ENCODE results near the gene DHX40.
"Not testable (repeated sequence)": the region's sequence is repeated elsewhere in the genome, so short reads cannot be mapped to it uniquely, and the experiment has no call there.

Gene DHX40

GRCh38 chr17:59558039-59558438, 7.4 kb upstream of the DHX40 start:
- in situ Hi-C loops (cut with MboI; ENCODE audit: low sequenced_read_pairs) = no loop called here

- in situ Hi-C loops (cut with MboI; ENCODE audit: low sequenced_read_pairs) = no loop called here
These were observed 6.5 kb upstream of the DHX40 start for GRCh38 chr17:59558953-59559352.

GRCh38 chr17:59561042-59561441, 4.4 kb upstream of the DHX40 start:
- in situ Hi-C loops (cut with MboI; ENCODE audit: low sequenced_read_pairs) = no loop called here

DNA sequence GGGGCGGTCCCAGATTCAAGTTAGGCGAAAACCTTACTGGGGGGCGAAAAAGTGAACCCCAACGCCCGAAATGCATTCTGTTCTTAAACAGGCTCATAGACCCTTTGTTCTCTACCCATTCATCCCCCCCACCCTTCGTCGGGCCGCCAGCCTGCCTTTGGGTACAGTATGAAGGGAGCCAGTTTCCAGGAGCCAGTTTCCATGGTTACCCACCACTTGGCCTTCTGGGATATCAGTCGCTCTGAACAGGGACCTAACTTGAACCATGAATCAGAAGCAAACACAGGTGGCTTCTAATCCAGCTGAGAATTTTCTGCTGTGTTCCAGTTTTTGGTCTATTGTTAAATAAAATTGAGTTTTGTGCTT, 532 bp downstream of the DHX40 start:
- in situ Hi-C loops (cut with MboI; ENCODE audit: low sequenced_read_pairs) = no loop called here

DNA sequence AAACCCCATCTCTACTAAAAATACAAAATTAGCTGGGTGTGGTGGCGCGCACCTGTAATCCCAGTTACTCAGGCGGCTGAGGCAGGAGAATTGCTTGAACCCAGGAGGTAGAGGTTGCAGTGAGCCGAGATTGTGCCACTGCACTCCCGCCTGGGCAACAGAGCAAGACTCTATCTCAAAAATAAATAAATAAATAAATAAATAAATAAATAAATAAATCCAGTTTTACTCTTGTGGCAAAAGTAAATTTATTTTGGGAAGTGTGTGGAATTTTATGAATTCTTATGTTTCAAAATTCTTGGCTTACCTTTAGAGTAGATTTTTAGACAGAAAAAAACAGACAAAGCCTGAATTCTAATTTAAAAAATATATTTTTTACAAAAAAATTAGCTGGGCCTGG, 3.7 kb downstream of the DHX40 start:
- in situ Hi-C loops (cut with MboI; ENCODE audit: low sequenced_read_pairs) = not testable (repeated sequence)

GRCh38 chr17:59572301-59572924, 7.0 kb downstream of the DHX40 start:
- in situ Hi-C loops (cut with MboI; ENCODE audit: low sequenced_read_pairs) = no loop called here

DNA sequence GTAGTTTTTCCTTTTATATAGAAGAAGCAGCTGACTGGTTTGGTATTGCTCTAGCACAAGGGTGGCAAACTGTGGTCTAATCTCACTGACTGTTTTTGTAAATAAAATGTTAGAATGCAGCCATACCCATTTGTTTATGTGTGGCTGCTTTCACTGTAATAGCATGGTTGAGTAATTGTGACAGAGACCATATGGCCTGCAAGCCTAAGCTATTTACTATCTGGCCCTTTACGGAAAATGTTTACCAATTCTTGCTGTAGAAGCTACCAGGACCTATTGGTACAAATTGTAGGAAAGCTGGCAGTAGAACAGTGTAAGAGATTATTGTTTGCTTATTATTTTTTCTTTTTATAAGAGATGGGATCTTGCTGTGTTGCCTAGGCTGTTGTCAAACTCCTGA, 18.8 kb downstream of the DHX40 start:
- in situ Hi-C loops (cut with MboI; ENCODE audit: low sequenced_read_pairs) = not testable (repeated sequence)

DNA sequence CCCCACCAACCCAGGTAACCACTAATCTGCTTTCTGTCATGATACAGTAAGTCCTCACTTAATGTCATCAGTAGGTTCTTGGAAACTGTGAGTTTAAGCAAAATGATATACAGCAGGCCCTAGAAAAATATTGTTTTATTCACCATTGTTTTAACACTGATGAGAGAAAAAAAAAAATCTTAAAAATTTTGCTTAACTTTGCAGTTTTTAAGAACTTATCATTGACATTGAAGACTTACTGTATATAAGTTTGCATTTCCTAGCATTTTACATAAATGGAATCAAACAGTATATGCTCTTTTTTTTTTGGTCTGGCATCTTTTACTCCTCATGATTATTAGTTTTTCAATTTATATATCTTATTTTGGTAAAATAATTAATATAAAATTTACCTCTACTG, 34.8 kb downstream of the DHX40 start:
- in situ Hi-C loops (cut with MboI; ENCODE audit: low sequenced_read_pairs) = no loop called here

DNA sequence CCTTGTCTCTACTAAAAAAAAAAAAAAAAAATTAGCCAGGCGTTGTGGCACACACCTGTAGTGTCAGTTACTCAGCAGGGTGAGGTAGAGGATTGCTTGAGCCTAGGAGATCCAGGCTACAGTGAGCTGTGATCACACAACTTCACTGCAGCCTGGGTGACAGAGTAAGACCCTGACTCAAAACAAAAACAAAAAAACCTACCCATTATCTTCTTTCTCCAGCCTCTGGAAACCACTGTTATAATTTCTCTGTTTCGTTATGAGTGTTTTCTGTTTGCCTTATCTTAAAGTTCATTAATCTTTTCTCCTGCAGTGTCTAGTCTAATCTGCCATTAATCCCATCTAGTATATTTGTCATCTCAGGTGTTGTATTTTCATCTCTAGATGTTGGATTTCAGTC, 35.7 kb downstream of the DHX40 start:
- in situ Hi-C loops (cut with MboI; ENCODE audit: low sequenced_read_pairs) = no loop called here

GRCh38 chr17:59607061-59607460, 41.7 kb downstream of the DHX40 start:
- in situ Hi-C loops (cut with MboI; ENCODE audit: low sequenced_read_pairs) = no loop called here

DNA sequence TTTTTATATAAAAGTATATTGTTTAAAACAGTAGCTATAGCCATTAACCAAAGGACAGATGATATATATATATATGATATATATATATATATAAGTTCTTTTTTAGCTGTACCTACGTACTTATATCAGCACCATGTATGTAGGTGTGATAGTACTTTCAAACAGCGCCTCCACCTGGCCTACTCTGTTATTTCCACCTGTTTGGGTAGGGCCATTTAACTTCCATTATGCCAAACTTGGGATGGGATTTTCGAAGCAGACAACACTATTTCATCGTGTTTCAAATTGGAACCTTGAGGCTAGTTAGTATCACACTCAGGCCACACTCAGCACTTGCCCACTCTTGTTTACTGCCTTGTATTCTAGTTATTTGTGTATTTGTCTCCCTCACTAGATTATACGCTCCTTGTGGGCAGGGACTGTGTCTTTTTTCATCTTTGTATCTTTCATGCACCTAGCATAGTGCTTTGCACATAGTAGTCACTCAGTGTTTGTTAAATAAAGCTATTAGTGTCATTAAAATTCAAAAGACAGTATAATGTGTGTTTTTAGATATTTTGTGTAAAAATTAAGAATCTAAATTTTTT, 42.5 kb downstream of the DHX40 start:
- in situ Hi-C loops (cut with MboI; ENCODE audit: low sequenced_read_pairs) = no loop called here

GRCh38 chr17:59611503-59611902, 46.1 kb downstream of the DHX40 start:
- in situ Hi-C loops (cut with MboI; ENCODE audit: low sequenced_read_pairs) = no loop called here

GRCh38 chr17:59616253-59616920, 51.0 kb downstream of the DHX40 start:
- in situ Hi-C loops (cut with MboI; ENCODE audit: low sequenced_read_pairs) = no loop called here

DNA sequence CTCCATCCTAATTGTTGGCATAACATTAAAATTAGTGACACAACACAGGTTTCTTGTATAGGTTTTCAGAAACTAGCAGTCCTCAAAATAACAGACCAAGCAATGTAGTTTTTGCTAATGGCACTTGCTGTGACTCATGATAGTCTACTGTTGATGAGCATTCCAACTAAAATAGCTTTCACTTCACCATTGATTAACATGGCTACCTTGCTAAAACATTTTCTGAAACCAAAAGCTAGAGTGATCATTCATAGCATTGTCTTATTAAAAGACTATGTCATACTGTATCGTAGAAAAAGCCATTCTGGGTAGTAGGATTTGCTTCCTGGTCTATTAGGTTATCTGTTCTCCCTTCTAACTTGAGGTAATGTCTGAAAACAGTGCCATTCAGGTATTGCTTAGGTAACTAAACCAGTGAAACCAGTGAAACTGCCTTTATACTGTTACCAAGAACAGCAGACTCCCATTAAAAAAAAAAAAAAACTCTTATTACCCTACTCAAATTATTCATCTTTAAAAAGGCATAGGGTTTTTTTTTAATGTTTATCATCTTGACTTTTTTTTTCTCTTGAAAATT, 51.8 kb downstream of the DHX40 start:
- in situ Hi-C loops (cut with MboI; ENCODE audit: low sequenced_read_pairs) = no loop called here

GRCh38 chr17:59619035-59619297, 53.6 kb downstream of the DHX40 start:
- in situ Hi-C loops (cut with MboI; ENCODE audit: low sequenced_read_pairs) = no loop called here

- in situ Hi-C loops (cut with MboI; ENCODE audit: low sequenced_read_pairs) = no loop called here
These were observed 54.1 kb downstream of the DHX40 start, which contains the start of gene CLTC for GRCh38 chr17:59619298-59620063. CLTC (plus strand) TSS chr17:59619895; CDS start chr17:59620132, 237 bp downstream.

DNA sequence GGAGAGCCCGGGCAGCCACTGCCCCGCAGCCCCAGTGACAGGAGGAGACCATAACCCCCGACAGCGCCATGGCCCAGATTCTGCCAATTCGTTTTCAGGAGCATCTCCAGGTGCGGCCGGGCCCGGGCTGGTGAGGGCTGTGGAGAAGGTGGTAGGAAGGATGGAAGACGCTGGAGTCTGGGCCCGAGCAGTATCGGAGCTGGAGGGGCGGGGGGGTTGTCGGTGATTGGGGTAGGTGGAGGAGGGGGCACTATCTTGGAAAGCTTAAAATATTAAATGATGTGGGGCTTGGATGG, 54.6 kb downstream of the DHX40 start:
- in situ Hi-C loops (cut with MboI; ENCODE audit: low sequenced_read_pairs) = no loop called here

DNA sequence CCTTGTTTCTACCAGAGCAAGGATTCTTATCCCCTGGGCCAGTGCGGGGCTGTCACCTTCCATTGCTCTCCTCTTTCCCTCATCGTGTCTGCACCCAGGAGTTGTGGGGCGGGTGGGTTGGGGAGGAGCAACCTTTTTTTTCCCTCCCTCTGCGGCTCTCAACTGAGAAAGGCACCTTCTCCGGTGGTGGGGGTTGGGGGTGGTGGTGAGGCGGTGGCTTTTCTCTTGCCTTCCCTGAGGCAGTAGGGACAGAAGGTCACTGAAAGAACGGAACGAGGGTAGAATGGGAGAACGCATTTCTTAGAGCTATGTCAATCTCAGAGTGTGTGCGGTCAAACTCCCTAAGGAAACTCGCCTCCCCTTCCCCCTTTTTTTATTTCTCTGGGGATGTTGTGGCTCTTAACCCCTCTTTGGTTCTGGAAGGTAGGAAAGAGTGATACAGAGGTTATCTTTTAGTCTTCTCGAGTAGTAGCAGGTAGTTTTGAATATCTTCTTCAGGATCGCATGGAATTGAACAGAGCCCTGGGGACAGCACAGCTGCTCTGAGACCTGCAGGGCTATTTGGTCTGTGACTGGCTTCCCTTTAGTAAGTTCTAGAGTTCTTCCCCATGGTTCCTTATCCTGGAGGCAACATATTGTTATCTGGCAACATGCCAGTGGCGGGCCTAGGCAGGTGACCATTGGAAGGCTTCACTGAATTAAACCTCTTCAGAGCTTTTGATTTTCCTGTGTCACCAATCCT, 55.3 kb downstream of the DHX40 start:
- in situ Hi-C loops (cut with MboI; ENCODE audit: low sequenced_read_pairs) = no loop called here

- in situ Hi-C loops (cut with MboI; ENCODE audit: low sequenced_read_pairs) = no loop called here
These were observed 56.4 kb downstream of the DHX40 start for GRCh38 chr17:59621771-59622170.

DNA sequence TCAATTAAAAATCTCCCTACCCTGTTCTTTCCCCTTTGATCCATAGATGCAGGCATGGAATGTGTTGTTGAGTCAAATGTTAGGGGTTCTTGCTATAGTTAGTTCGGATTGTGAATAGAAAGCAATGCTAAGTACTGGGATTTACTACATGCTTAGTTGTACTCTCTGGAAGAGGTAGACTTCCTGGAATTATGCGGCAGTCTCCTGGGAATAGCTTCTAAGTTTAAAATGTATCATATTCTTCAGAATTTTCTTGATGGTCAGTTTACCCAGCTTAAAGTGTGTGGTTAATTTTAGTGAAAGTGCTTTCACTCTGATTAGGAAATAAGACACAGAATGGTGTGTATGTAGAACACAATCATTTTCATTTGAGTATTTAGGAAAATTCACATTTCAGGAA, 57.7 kb downstream of the DHX40 start:
- in situ Hi-C loops (cut with MboI; ENCODE audit: low sequenced_read_pairs) = no loop called here

- in situ Hi-C loops (cut with MboI; ENCODE audit: low sequenced_read_pairs) = no loop called here
These were observed 61.3 kb downstream of the DHX40 start for GRCh38 chr17:59626756-59627155.

Measured in HL-60/S4 (cell line).